ENCODE results near the gene CUX1. TPM values are rescaled to one million over a fixed set of nuclear protein-coding genes. Genes with fewer than 3 reads are reported as not detected.

The CUX1 gene
- total and polyA plus RNA-seq, 2 donors (not counting 1 experiment from before 2014, with no cell fraction given): 10.8 to 86.5 TPM

GRCh38 chr7:102178410-102178809 lies 361.0 kb downstream of the CUX1 start:
- TF ChIP-seq EZH2 (IDR thresholded peaks at IDR 0.05; ENCODE audit: borderline replicate concordance, insufficient read depth, low read depth, low read length, poor library complexity, severe bottlenecking): no peak
- no peak for TF ChIP-seq CTCF (IDR thresholded peaks at IDR 0.05)
- Histone ChIP-seq H4K20me1 (ENCODE audit: control insufficient read depth, insufficient read depth, low read length, poor library complexity, severe bottlenecking) (no peaks in the 10 kb centered on the region), H3K9me3 (ENCODE audit: control extremely low read depth in 1 of 3, control insufficient read depth in 2 of 3, insufficient read depth in 1 of 3, low read length in 2 of 3) (no peaks in the 10 kb centered on the region), H3K79me2 (ENCODE audit: control insufficient read depth, insufficient read depth, low read length) (no peaks in the 10 kb centered on the region), H3K4me3 (ENCODE audit: control extremely low read depth in 1 of 5, extremely low read depth in 1 of 5, insufficient read depth in 1 of 5, low read depth in 2 of 5, low read length in 4 of 5) (no peak overlapping the region), H3K36me3 (replicated peaks in 1 of 2; ENCODE audit: control extremely low read depth in 1 of 2, control insufficient read depth in 1 of 2, extremely low read depth in 1 of 2, insufficient read depth in 2 of 2, low read length in 1 of 2) (peaks cover 0 to 19% of the 10 kb centered on the region in 2 experiments), H3K9ac (ENCODE audit: low read length) (no peak overlapping the region), H3K27ac (ENCODE audit: low read length in 2 of 2) (no peak overlapping the region), H3K27me3 (replicated peaks in 1 of 4; ENCODE audit: control extremely low read depth in 1 of 4, control insufficient read depth in 3 of 4, insufficient read depth in 4 of 4, low read length in 3 of 4) (no peaks in the 10 kb centered on the region), H3K4me1 (ENCODE audit: control insufficient read depth in 2 of 2, insufficient read depth in 2 of 2, low read length in 2 of 2) (no peaks in the 10 kb centered on the region), H2AFZ (ENCODE audit: insufficient read depth, low read depth, low read length, poor library complexity, severe bottlenecking) (no peak overlapping the region), H3K4me2 (replicated peaks; ENCODE audit: low read depth, low read length, poor library complexity, severe bottlenecking) (no peak overlapping the region)
- H3K9me3 Mint-ChIP-seq (ENCODE audit: insufficient read depth): no peaks in the 10 kb centered on the region
- ATAC-seq (ENCODE audit: low read depth) (no peak), DNase-seq (no peak)
- no peak overlapping the region for H3K27ac Mint-ChIP-seq
- CTCF ChIA-PET: no interaction called here
- POLR2A ChIA-PET: no interaction called here
- no peak overlapping the region for H3K4me3 Mint-ChIP-seq
- no peaks in the 10 kb centered on the region for H3K4me1 Mint-ChIP-seq
- WGBS (ENCODE audit: insufficient coverage): 98% methylated on average over 18 of the region's 18 CpGs
- intact Hi-C loops (cut with micrococcal nuclease): no loop called here
- H3K27me3 Mint-ChIP-seq: no peaks in the 10 kb centered on the region

- Histone ChIP-seq H2AFZ (ENCODE audit: insufficient read depth, low read depth, low read length, poor library complexity, severe bottlenecking) (no peak overlapping the region), H3K9me3 (ENCODE audit: control extremely low read depth in 1 of 3, control insufficient read depth in 2 of 3, insufficient read depth in 1 of 3, low read length in 2 of 3) (peaks cover 0 to 5% (median 0%) of the 10 kb centered on the region in 3 donors), H3K4me1 (ENCODE audit: control insufficient read depth in 2 of 2, insufficient read depth in 2 of 2, low read length in 2 of 2) (no peaks in the 10 kb centered on the region), H3K27ac (ENCODE audit: low read length in 2 of 2) (no peak overlapping the region), H4K20me1 (ENCODE audit: control insufficient read depth, insufficient read depth, low read length, poor library complexity, severe bottlenecking) (no peaks in the 10 kb centered on the region), H3K9ac (ENCODE audit: low read length) (no peak overlapping the region), H3K4me3 (ENCODE audit: control extremely low read depth in 1 of 5, extremely low read depth in 1 of 5, insufficient read depth in 1 of 5, low read depth in 2 of 5, low read length in 4 of 5) (no peak overlapping the region), H3K36me3 (replicated peaks in 1 of 2; ENCODE audit: control extremely low read depth in 1 of 2, control insufficient read depth in 1 of 2, extremely low read depth in 1 of 2, insufficient read depth in 2 of 2, low read length in 1 of 2) (peaks cover 0 to 22% of the 10 kb centered on the region in 2 experiments), H3K79me2 (ENCODE audit: control insufficient read depth, insufficient read depth, low read length) (no peaks in the 10 kb centered on the region), H3K27me3 (replicated peaks in 1 of 4; ENCODE audit: control extremely low read depth in 1 of 4, control insufficient read depth in 3 of 4, insufficient read depth in 4 of 4, low read length in 3 of 4) (no peaks in the 10 kb centered on the region), H3K4me2 (replicated peaks; ENCODE audit: low read depth, low read length, poor library complexity, severe bottlenecking) (no peak overlapping the region)
- H3K9me3 Mint-ChIP-seq (ENCODE audit: insufficient read depth): no peaks in the 10 kb centered on the region
- CTCF ChIA-PET: no interaction called here
- DNase-seq: no peak
- no peak for ATAC-seq (ENCODE audit: low read depth)
- H3K27me3 Mint-ChIP-seq: no peaks in the 10 kb centered on the region
- intact Hi-C loops (cut with micrococcal nuclease): loop anchor here (1.0 kb wide), 1 partner anchor 14 kb away; no protein-coding TSS in a partner anchor
- no peak overlapping the region for H3K27ac Mint-ChIP-seq
- no peak overlapping the region for H3K4me3 Mint-ChIP-seq
- POLR2A ChIA-PET: no interaction called here
- 100% methylated on average over 1 of the region's 10 CpGs for WGBS (ENCODE audit: insufficient coverage)
- no peaks in the 10 kb centered on the region for H3K4me1 Mint-ChIP-seq
- TF ChIP-seq EZH2 (IDR thresholded peaks at IDR 0.05; ENCODE audit: borderline replicate concordance, insufficient read depth, low read depth, low read length, poor library complexity, severe bottlenecking): no peak
- no peak for TF ChIP-seq CTCF (IDR thresholded peaks at IDR 0.05)
Observed at GRCh38 chr7:102180727-102181126, 363.3 kb downstream of the CUX1 start.
